CD4-positive, alpha-beta T cell treated with Interleukin-2 at 100 ng/mL for 4 hours (primary cell): ENCODE results near the gene DSCAM.

Experiments
- DNase-seq: peaks from one replicate; pipeline ENCODE4 v3.0.0-alpha.2; 2020; ENCODE audit warnings: low spot score

Gene DSCAM

GRCh38 chr21:39976800-39977199, 870.2 kb downstream of the DSCAM start:
- DNase-seq: no peak

- DNase-seq: no peak
These were observed 873.8 kb downstream of the DSCAM start for GRCh38 chr21:39972976-39973770.

- DNase-seq: no peak
These were observed 874.5 kb downstream of the DSCAM start for GRCh38 chr21:39972471-39972870.

DNA sequence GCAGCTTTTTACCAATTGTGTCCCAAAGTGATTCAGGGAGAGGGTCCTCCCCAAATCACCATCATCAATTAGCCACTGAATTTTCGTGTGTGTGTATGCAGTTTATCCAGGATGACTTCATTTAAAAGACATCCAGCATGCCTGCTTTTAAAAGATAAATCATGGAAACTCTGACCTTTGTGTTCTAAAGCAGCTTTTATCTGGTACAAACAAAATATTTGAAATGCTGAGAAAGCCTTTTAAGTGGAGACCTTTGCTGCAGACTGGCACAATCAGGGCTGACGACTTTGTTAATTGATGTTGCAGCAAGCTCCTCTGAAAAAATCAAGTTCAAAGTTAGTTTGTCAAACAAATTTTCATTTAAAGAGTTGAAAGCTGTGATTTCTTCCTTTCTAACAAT, 875.0 kb downstream of the DSCAM start:
- DNase-seq: no peak

- no peak for DNase-seq
These were observed 877.1 kb downstream of the DSCAM start for GRCh38 chr21:39969691-39970364.

GRCh38 chr21:39968010-39968409, 878.9 kb downstream of the DSCAM start:
- DNase-seq: no peak

DNA sequence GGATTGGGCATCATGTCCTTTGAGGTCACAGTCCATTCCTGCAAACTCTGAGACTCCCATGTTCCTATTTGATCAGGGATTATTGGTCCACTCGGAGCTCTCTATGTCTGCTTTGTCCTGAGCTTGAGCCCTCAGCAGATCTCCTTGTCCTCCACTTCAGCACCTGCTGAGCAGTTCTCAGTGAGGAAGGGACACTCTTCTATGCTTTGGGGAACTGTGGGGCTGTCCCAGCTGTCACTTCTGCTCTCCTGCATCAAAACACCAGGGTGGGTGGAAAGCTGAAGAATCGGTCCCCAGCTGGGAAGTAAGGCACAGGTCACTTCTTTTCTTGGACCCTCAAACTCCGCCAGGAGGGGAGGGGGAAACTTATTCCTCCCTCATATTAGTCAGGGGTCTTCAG, 880.2 kb downstream of the DSCAM start:
- no peak for DNase-seq

DNA sequence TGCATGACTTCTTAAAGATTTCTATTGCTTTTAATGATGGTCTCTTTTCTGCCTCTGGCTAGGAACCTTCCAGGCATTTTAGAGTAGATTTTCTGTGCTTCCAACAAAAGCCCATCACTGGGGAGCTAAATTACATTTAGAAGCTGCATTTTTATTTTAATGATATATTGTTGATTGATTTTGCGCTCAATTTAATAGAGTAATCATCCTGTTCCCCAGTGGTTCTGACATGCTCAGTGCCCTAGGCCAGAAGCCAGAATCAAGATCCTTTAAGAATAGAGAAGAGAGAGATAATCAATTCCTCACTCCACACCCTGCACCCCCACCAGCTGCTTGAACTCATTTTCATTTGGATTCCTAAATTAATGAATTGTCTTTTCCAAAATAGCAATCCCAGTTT, 881.9 kb downstream of the DSCAM start:
- no peak for DNase-seq

- DNase-seq: no peak
These were observed 885.7 kb downstream of the DSCAM start for GRCh38 chr21:39961251-39961650.
